Esophagus squamous epithelium (tissue), 5 donors: Measurements from ENCODE around the gene COPB2. TPM values are rescaled to one million over a fixed set of nuclear protein-coding genes. Genes with fewer than 3 reads are reported as not detected.
"Not testable (repeated sequence)": the region's sequence is repeated elsewhere in the genome, so short reads cannot be mapped to it uniquely, and the experiment has no call there.

Experiments
- DNase-seq: peaks from one replicate; lab custom pipeline; 2025; lab: John Stamatoyannopoulos, UW
- H3K27ac ChIP-seq, 4 donors: fragments of 200-600 bp; sonication (generic); one replicate each; pipeline ENCODE4 v1.5.1; 2016 to 2019; ENCODE audit warnings: mild to moderate bottlenecking in 1 of 4
- H3K27me3 ChIP-seq, 4 donors: fragments of 200-600 bp; sonication (generic); 1 replicate in 3 of 4; 2 replicates in 1 of 4; pipeline versions ENCODE4 v1.5.1 to v1.6.0; 2017 to 2021; ENCODE audit warnings: antibody characterized with exemption in 1 of 4
- H3K36me3 ChIP-seq, 3 donors: fragments of 200-600 bp; sonication (generic); one replicate each; pipeline ENCODE4 v1.5.1; 2016 to 2019
- H3K4me1 ChIP-seq, 3 donors: fragments of 200-600 bp; sonication (generic); one replicate each; pipeline ENCODE4 v1.5.1; 2017 to 2019
- H3K4me3 ChIP-seq, 4 donors: fragments of 200-600 bp; sonication (generic); 1 replicate in 3 of 4; 2 replicates in 1 of 4; pipeline ENCODE4 v1.5.1; 2016 to 2019; ENCODE audit warnings: mild to moderate bottlenecking in 2 of 4, moderate library complexity in 1 of 4
- H3K9me3 ChIP-seq, 3 donors: fragments of 200-600 bp; sonication (generic); one replicate each; pipeline ENCODE4 v1.5.1; 2016 to 2019
- POLR2A ChIP-seq, 4 donors: fragments of 450-650 bp; IDR thresholded peaks; one replicate each; pipeline ENCODE4 v1.6.1; 2017; ENCODE audit warnings: antibody characterized with exemption in 4 of 4, mild to moderate bottlenecking in 4 of 4, moderate library complexity in 3 of 4
- WGBS, 2 donors: methylation state at CpG; one replicate each; pipeline ENCODE4 v1.1.5; 2018; 5-methylcytosine and 5-hydroxymethylcytosine counted together
- intact Hi-C: fragments of 100-400 bp; cut with DNase I; formaldehyde crosslinking; loops from one replicate; pipeline ENCODE4 v1.15.0; 2022
- total RNA-seq, 4 donors: library from RNA; depleted of rRNA; stranded (reverse); fragments of >200 nt; gene quantifications; one replicate each; pipeline ENCODE4 v1.1.0, GENCODE V29; 2016
- TF ChIP-seq, protein P1 (sequence below), 6 experiments: fragments of 450-650 bp in 4 of 6; fragments of 200-600 bp in 2 of 6; sonication (generic) in 2 of 6; IDR thresholded peaks; one replicate each; pipeline ENCODE4 v1.5.1; 2016 to 2019; ENCODE audit warnings: antibody characterized with exemption in 6 of 6, mild to moderate bottlenecking in 4 of 6, moderate library complexity in 4 of 6
- donor health status: DM: yes; HTN: yes; CAD: no.

COPB2 gene
- total RNA-seq, 4 donors from 2014 or later = 62.6 to 103 (median 86.8) TPM

DNA sequence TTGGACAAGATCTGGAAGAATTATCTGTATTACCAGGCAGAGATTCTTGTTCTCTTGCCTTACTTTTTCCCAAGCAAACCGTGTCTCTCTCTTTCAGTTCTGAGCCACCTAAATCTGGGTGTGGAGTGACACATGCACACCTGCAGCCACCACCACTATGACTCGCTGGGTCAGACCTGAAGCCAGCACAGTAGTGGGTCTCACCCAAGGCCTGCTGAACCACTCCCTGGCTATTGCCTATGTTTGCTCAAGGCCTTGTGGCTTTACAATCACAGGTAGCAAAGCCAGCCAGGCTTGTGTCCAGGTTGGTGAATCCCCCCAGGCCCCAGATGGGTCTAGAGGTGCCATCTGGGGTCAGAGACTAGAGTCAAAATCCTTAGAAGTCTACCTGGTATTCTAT is 28.7 kb upstream of the COPB2 start:
- no peak for DNase-seq
- intact Hi-C loops = no loop called here
- H3K4me3 ChIP-seq = no peak overlapping the region
- no peaks in the 10 kb centered on the region for H3K27me3 ChIP-seq
- H3K27ac ChIP-seq = peak overlapping the region in 1 of 4 donors; percentile 25
- H3K4me1 ChIP-seq = peaks cover 0 to 5% (median 0%) of the 10 kb centered on the region in 3 donors
- WGBS, 2 donors = 40 to 75% methylated on average over 2 of the region's 2 CpGs
- peaks cover 0 to 21% (median 9%) of the 10 kb centered on the region in 3 donors for H3K9me3 ChIP-seq
- peaks cover 0 to 4% (median 0%) of the 10 kb centered on the region in 3 donors for H3K36me3 ChIP-seq
- no peak for TF ChIP-seq POLR2A (IDR thresholded peaks at IDR 0.05)
- TF ChIP-seq, protein P1, sequence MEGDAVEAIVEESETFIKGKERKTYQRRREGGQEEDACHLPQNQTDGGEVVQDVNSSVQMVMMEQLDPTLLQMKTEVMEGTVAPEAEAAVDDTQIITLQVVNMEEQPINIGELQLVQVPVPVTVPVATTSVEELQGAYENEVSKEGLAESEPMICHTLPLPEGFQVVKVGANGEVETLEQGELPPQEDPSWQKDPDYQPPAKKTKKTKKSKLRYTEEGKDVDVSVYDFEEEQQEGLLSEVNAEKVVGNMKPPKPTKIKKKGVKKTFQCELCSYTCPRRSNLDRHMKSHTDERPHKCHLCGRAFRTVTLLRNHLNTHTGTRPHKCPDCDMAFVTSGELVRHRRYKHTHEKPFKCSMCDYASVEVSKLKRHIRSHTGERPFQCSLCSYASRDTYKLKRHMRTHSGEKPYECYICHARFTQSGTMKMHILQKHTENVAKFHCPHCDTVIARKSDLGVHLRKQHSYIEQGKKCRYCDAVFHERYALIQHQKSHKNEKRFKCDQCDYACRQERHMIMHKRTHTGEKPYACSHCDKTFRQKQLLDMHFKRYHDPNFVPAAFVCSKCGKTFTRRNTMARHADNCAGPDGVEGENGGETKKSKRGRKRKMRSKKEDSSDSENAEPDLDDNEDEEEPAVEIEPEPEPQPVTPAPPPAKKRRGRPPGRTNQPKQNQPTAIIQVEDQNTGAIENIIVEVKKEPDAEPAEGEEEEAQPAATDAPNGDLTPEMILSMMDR (IDR thresholded peaks at IDR 0.05) = no peak

DNA sequence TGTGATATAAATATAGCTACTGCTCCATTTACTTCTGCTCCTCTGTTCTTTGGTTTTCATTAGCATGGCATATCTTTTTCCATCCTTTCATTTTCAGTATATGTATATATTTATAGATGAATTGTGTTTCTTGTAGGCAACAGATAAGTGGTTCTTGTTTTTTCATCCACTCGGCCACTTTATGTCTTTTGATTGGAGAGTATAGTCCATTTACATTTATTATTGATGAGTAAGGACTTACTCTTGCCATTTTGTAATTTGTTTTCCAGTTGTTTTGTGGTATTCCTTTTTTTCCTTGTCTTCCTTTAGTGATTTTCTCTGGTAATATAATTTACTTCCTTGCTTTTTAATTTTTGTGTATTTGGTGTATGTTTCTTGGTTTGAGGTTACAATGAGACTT is 26.8 kb upstream of the COPB2 start:
- Histone ChIP-seq H3K4me1 (peaks cover 0 to 5% (median 0%) of the 10 kb centered on the region in 3 donors), H3K4me3 (no peak overlapping the region), H3K27me3 (no peaks in the 10 kb centered on the region), H3K36me3 (no peaks in the 10 kb centered on the region), H3K27ac (no peak overlapping the region), H3K9me3 (peaks cover 0 to 35% (median 17%) of the 10 kb centered on the region in 3 donors)
- TF ChIP-seq POLR2A (IDR thresholded peaks at IDR 0.05) = no peak
- TF ChIP-seq, protein P1 (IDR thresholded peaks at IDR 0.05) = no peak
- no peak for DNase-seq
- intact Hi-C loops = no loop called here
- 91 to 92% methylated on average over 1 of the region's 1 CpG for WGBS, 2 donors

DNA sequence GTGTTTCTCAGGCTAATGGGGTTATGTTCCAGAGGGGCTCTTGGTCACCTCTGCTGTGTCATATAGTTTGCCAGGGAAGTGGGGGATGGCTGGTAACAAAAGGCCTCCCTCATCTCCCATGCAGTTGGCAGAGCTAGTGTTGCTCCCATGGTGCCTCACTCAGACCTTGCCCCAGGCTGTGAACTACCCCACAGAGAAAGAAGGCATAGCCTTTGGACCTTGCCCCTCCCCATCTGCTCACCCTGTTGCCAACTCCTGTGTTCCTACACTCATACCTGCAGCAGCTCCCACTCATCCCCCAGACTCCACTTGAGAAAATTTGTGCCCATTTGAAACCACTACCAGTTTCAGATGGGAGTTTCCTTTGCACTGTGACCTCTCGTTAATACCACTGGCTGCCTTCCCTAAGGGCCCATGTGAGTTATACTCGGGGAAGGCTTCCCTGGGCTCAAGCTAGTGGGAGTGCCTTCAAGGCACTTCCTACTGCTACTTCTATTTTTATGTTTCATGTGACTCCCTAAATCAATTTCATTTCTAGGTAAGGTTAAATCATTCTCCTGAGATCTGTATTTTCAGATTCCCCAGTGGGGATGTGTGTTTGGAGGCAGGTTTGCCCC is 25.3 kb upstream of the COPB2 start:
- Histone ChIP-seq H3K4me1 (peaks cover 0 to 5% (median 0%) of the 10 kb centered on the region in 3 donors), H3K9me3 (peaks cover 0 to 45% (median 19%) of the 10 kb centered on the region in 3 donors), H3K4me3 (no peak overlapping the region), H3K27me3 (no peaks in the 10 kb centered on the region), H3K27ac (no peak overlapping the region), H3K36me3 (no peaks in the 10 kb centered on the region)
- intact Hi-C loops = no loop called here
- TF ChIP-seq POLR2A (IDR thresholded peaks at IDR 0.05) = no peak
- TF ChIP-seq, protein P1 (IDR thresholded peaks at IDR 0.05) = no peak
- WGBS, 2 donors = 51 to 95% methylated on average over 2 of the region's 2 CpGs
- no peak for DNase-seq

DNA sequence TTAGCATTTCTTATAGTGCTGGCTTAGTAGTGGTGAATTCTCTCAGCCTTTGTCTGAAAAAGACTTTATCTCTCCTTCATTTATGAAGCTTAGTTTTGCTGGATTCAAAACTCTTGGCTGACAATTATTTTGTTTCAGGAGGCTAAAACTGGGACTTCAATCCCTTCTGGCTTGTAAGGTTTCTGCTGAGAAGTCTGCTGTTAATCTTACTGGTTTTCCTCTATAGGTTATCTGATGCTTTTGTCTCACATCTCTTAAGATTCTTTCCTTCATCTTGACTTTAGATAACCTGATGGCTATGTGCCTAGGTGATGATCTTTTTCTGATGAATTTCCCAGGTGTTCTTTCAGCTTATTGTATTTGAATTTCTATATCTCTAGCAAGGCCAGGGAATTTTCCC is 23.4 kb upstream of the COPB2 start:
- H3K4me1 ChIP-seq, DNase-seq, H3K27ac ChIP-seq, intact Hi-C loops, H3K36me3 ChIP-seq, H3K27me3 ChIP-seq, H3K4me3 ChIP-seq: not testable (repeated sequence)
- peaks cover 0 to 55% (median 19%) of the 10 kb centered on the region in 3 donors for H3K9me3 ChIP-seq

DNA sequence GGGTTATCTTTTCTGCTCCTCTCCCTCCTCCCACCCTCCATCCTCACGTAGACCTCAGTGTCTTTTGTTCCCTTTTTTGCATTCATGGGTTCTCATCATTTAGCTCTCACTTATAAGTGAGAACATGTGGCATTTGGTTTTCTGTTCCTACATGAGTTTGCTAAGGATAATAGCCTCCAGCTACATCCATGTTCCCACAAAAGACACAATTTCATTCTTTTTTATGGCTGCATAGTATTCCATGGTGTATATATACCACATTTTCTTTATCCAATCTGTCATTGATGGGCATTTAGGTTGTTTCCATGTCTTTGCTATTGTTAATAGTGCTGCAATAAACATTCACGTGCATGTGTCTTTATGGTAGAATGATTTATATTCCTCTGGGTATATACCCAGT is 11.7 kb upstream of the COPB2 start:
- H3K36me3 ChIP-seq, H3K27me3 ChIP-seq, H3K4me3 ChIP-seq, H3K27ac ChIP-seq, H3K4me1 ChIP-seq, intact Hi-C loops, DNase-seq: not testable (repeated sequence)
- 83 to 91% methylated on average over 2 of the region's 2 CpGs for WGBS, 2 donors
- peaks cover 0 to 44% (median 29%) of the 10 kb centered on the region in 3 donors for H3K9me3 ChIP-seq

DNA sequence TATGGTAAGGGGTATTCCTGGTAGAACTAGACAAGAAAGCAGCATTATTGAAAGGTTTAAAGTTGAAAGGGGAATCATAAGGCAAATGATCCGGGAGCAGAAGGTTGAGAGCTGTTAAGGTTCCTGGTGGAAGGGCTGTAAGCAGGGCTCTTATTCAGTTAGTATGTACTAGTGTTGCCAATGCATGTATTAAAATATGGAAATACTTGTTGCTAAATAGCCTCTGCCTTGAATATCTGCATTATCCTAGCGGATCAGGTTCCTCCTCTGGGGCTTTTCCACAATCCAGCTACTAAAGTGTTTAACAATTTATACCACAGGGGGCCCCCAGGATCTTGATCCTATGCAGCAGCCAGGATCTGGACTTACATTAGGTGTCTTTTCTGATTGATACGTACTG is 7.3 kb upstream of the COPB2 start:
- Histone ChIP-seq H3K27ac (no peak overlapping the region), H3K27me3 (no peaks in the 10 kb centered on the region), H3K4me3 (no peak overlapping the region), H3K4me1 (no peaks in the 10 kb centered on the region), H3K36me3 (no peaks in the 10 kb centered on the region), H3K9me3 (peaks cover 0 to 8% (median 5%) of the 10 kb centered on the region in 3 donors)
- no peak for DNase-seq
- intact Hi-C loops = no loop called here
- 89 to 90% methylated on average over 3 of the region's 3 CpGs for WGBS, 2 donors
- TF ChIP-seq POLR2A (IDR thresholded peaks at IDR 0.05) = no peak
- TF ChIP-seq, protein P1 (IDR thresholded peaks at IDR 0.05) = no peak
